ENCODE data around the gene DNAH2. TPM values are rescaled to one million over a fixed set of nuclear protein-coding genes. Genes with fewer than 3 reads are reported as not detected.

DNAH2 gene
- polyA plus RNA-seq, 1 of the 3 experiments (the other 2 are of a cell fraction): 0.13 TPM

GRCh38 chr17:7852919-7853690 is 135.6 kb downstream of the DNAH2 start:
- CTCF ChIA-PET: interaction anchor here (0.6 to 5.7 kb wide), 7 partner anchors 18 to 110 kb away, joined by 3 to 58 read pairs (median 7); partner anchors contain the start of genes KDM6B and RNF227
- WGBS (ENCODE audit: low lambda C conversion rate): 96% methylated on average over 37 of the region's 51 CpGs
- H3K4me3 ChIP-seq (ENCODE audit: low read depth in 2 of 2, low read length in 1 of 2): no peak overlapping the region
- H4K20me1 ChIP-seq (ENCODE audit: insufficient read depth): peaks cover 28% of the 10 kb centered on the region
- no peak overlapping the region; a peak in 1 of 4 replicates for H3K27ac ChIP-seq (ENCODE audit: low read depth in 2 of 2, low read length in 1 of 2)
- POLR2A ChIA-PET: no interaction called here
- H3K9me2 ChIP-seq: no peaks in the 10 kb centered on the region
- peaks cover 33 to 62% of the 10 kb centered on the region in 2 experiments for H3K36me3 ChIP-seq (replicated peaks in 1 of 2; ENCODE audit: control insufficient read depth in 1 of 2, insufficient read depth in 2 of 2, low read length in 1 of 2)
- H3K27me3 ChIP-seq (ENCODE audit: insufficient read depth): no peaks in the 10 kb centered on the region
- no peak overlapping the region for H2AFZ ChIP-seq (ENCODE audit: low read depth)
- peaks cover 35% of the 10 kb centered on the region for H3F3A ChIP-seq (replicated peaks; ENCODE audit: insufficient read depth)
- H3K79me2 ChIP-seq (ENCODE audit: insufficient read depth): 0 out of 2 replicates have a peak, but pooled peaks cover 2% of the 10 kb centered on the region
- no peaks in the 10 kb centered on the region for H3K9me3 ChIP-seq
- DNase-seq: no peak
- no peak overlapping the region for H3K4me2 ChIP-seq
- H3K4me1 ChIP-seq (ENCODE audit: control insufficient read depth in 1 of 2, insufficient read depth in 2 of 2, low read depth in 1 of 2, low read length in 1 of 2): peaks cover 13 to 32% of the 10 kb centered on the region in 2 experiments; a peak in 2 of 4 replicates
- no peak for TF ChIP-seq JUND (IDR thresholded peaks at IDR 0.05)
- TF ChIP-seq TEAD4 (IDR thresholded peaks at IDR 0.05; ENCODE audit: borderline replicate concordance, insufficient read depth): no peak
- TF ChIP-seq POLR2AphosphoS5 (IDR thresholded peaks at IDR 0.05; ENCODE audit: low read depth, low read length): no peak
- no peak for TF ChIP-seq RFX5 (IDR thresholded peaks at IDR 0.05; ENCODE audit: low read length)
- no peak for TF ChIP-seq USF2 (IDR thresholded peaks at IDR 0.05; ENCODE audit: borderline replicate concordance, low read depth, low read length)
- TF ChIP-seq ELF1 (IDR thresholded peaks at IDR 0.05): no peak
- no peak for TF ChIP-seq NRF1 (IDR thresholded peaks at IDR 0.05; ENCODE audit: low read depth, low read length)
- no peak for TF ChIP-seq RCOR1 (IDR thresholded peaks at IDR 0.05; ENCODE audit: low read length)
- no peak for TF ChIP-seq FOSL2 (IDR thresholded peaks at IDR 0.05; ENCODE audit: borderline replicate concordance, low read depth)
- TF ChIP-seq EZH2phosphoT487 (IDR thresholded peaks at IDR 0.05; ENCODE audit: borderline replicate concordance, low read depth): no peak
- no peak for TF ChIP-seq USF1 (IDR thresholded peaks at IDR 0.05; ENCODE audit: borderline replicate concordance, low read depth)
- TF ChIP-seq EP300 (IDR thresholded peaks at IDR 0.05; ENCODE audit: borderline replicate concordance in 1 of 2, low read depth in 1 of 2, low read length in 1 of 2): no peak
- no peak for TF ChIP-seq CHD2 (IDR thresholded peaks at IDR 0.05; ENCODE audit: low read length, partially characterized antibody)
- TF ChIP-seq REST (IDR thresholded peaks at IDR 0.05; ENCODE audit: low read depth, low read length): no peak
- no peak for TF ChIP-seq FOXJ3 (CRISPR knock-in tag; IDR thresholded peaks at IDR 0.05)
- no peak overlapping the region for H3K9ac ChIP-seq

Measured in SK-N-SH (cell line).